MCF 10A (cell line): ENCODE data around the gene STK32B. TPM values are rescaled to one million over a fixed set of nuclear protein-coding genes. Genes with fewer than 3 reads are reported as not detected.
"Not testable (repeated sequence)": the region's sequence is repeated elsewhere in the genome, so short reads cannot be mapped to it uniquely, and the experiment has no call there.

ENCODE experiments used
- BruUV-seq: library from RNA; stranded (reverse); fragments of 400-500 nt; replicated peaks from 2 replicates; lab custom pipeline; 2021; lab: Mats Ljungman, UMichigan
- CTCF ChIA-PET: fragments of 300-600 bp; sonication (Branson Sonifier 250); formaldehyde crosslinking; extraction: SDS; loops from one replicate; lab custom pipeline; 2021; ENCODE audit warnings: antibody characterized with exemption, inconsistent platforms; lab: Yijun Ruan, JAX
- POLR2A ChIA-PET: fragments of 300-600, 350-650 bp; sonication (Branson Sonifier 250); formaldehyde crosslinking; extraction: SDS; loops from one replicate; lab custom pipeline; 2020; ENCODE audit warnings: antibody characterized with exemption, inconsistent platforms; lab: Yijun Ruan, JAX
- DNase-seq: peaks from one replicate; pipeline ENCODE4 v3.0.0-alpha.2; 2018; ENCODE audit not compliant: unreplicated experiment
- H3K27ac Mint-ChIP-seq: one replicate; pipeline ENCODE4 v1.8.0; 2022; ENCODE audit warnings: mild to moderate bottlenecking, low read depth, mixed read lengths; ENCODE audit not compliant: unreplicated experiment
- H3K27me3 Mint-ChIP-seq: one replicate; pipeline ENCODE4 v1.8.0; 2022; ENCODE audit warnings: mixed read lengths; ENCODE audit not compliant: insufficient read depth, unreplicated experiment
- H3K36me3 Mint-ChIP-seq: one replicate; pipeline ENCODE4 v1.8.0; 2022; ENCODE audit warnings: mild to moderate bottlenecking, moderate library complexity, mixed read lengths; ENCODE audit not compliant: insufficient read depth, unreplicated experiment
- H3K4me1 Mint-ChIP-seq: one replicate; pipeline ENCODE4 v1.8.0; 2022; ENCODE audit warnings: mixed read lengths; ENCODE audit not compliant: insufficient read depth, unreplicated experiment
- H3K4me3 Mint-ChIP-seq: one replicate; pipeline ENCODE4 v1.8.0; 2022; ENCODE audit warnings: mild to moderate bottlenecking, moderate library complexity, mixed read lengths; ENCODE audit not compliant: unreplicated experiment
- H3K9me3 Mint-ChIP-seq: one replicate; pipeline ENCODE4 v1.8.0; 2022; ENCODE audit warnings: mixed read lengths; ENCODE audit not compliant: unreplicated experiment
- CTCF ChIP-seq: fragments of 200-600 bp; IDR thresholded peaks from one replicate; pipeline ENCODE4 v1.8.0; 2022; ENCODE audit warnings: antibody characterized with exemption, mild to moderate bottlenecking; ENCODE audit not compliant: unreplicated experiment
- intact Hi-C: fragments of 100-400 bp; cut with micrococcal nuclease; formaldehyde crosslinking; loops from 2 replicates; pipeline ENCODE4 v1.14.1; 2022
- total RNA-seq: library from RNA; stranded (reverse); gene quantifications from 2 replicates; pipeline ENCODE4 v1.2.3, GENCODE V29; 2022

The STK32B gene
- total RNA-seq, 1 experiment from 2014 or later, result not detected

GRCh38 chr4:5224340-5224739 lies 173.1 kb downstream of the STK32B start:
- no peak for DNase-seq
- ChIA-PET CTCF (interaction anchor here (0.6 kb wide), 2 partner anchors 179 to 524 kb away, joined by 3 read pairs; no protein-coding TSS in a partner anchor), POLR2A (no interaction called here)
- TF ChIP-seq CTCF, result no peak
- BruUV-seq, result no TSS peak
- H3K4me1 Mint-ChIP-seq, result no peaks in the 10 kb centered on the region
- H3K27me3 Mint-ChIP-seq, result no peaks in the 10 kb centered on the region
- H3K9me3 Mint-ChIP-seq, result peaks cover 8% of the 10 kb centered on the region
- H3K4me3 Mint-ChIP-seq, result no peak overlapping the region
- H3K27ac Mint-ChIP-seq, result no peak overlapping the region
- H3K36me3 Mint-ChIP-seq, result no peaks in the 10 kb centered on the region
- intact Hi-C loops, result no loop called here

GRCh38 chr4:5232549-5232948 lies 181.3 kb downstream of the STK32B start:
- Mint-ChIP-seq H3K4me3 (no peak overlapping the region), H3K4me1 (no peaks in the 10 kb centered on the region), H3K9me3 (peaks cover 18% of the 10 kb centered on the region), H3K27me3 (no peaks in the 10 kb centered on the region), H3K27ac (no peak overlapping the region), H3K36me3 (no peaks in the 10 kb centered on the region)
- BruUV-seq, result no TSS peak
- ChIA-PET POLR2A (no interaction called here), CTCF (interaction anchor here (0.9 kb wide), 1 partner anchor 13 kb away, joined by 3 read pairs; no protein-coding TSS in a partner anchor)
- DNase-seq, result no peak
- no peak for TF ChIP-seq CTCF
- intact Hi-C loops, result no loop called here

GRCh38 chr4:5237086-5237660 lies 185.9 kb downstream of the STK32B start:
- CTCF ChIA-PET, result interaction anchor here (0.7 kb wide), 1 partner anchor 458 kb away, joined by 3 read pairs; no protein-coding TSS in a partner anchor
- H3K4me3 Mint-ChIP-seq, result no peak overlapping the region
- no peaks in the 10 kb centered on the region for H3K27me3 Mint-ChIP-seq
- peaks cover 11% of the 10 kb centered on the region for H3K9me3 Mint-ChIP-seq
- BruUV-seq, result no TSS peak
- no peak overlapping the region for H3K27ac Mint-ChIP-seq
- no peak for TF ChIP-seq CTCF
- no peak for DNase-seq
- POLR2A ChIA-PET, result no interaction called here
- intact Hi-C loops, result no loop called here
- no peaks in the 10 kb centered on the region for H3K36me3 Mint-ChIP-seq
- H3K4me1 Mint-ChIP-seq, result no peaks in the 10 kb centered on the region

- H3K9me3 Mint-ChIP-seq, result peaks cover 8% of the 10 kb centered on the region
- no peaks in the 10 kb centered on the region for H3K27me3 Mint-ChIP-seq
- BruUV-seq, result no TSS peak
- ChIA-PET POLR2A (no interaction called here), CTCF (no interaction called here)
- no peak for TF ChIP-seq CTCF
- H3K36me3 Mint-ChIP-seq, result no peaks in the 10 kb centered on the region
- intact Hi-C loops, result no loop called here
- no peaks in the 10 kb centered on the region for H3K4me1 Mint-ChIP-seq
- H3K4me3 Mint-ChIP-seq, result no peak overlapping the region
- no peak for DNase-seq
- no peak overlapping the region for H3K27ac Mint-ChIP-seq
Observed at GRCh38 chr4:5238173-5238572, 186.9 kb downstream of the STK32B start.

GRCh38 chr4:5247061-5247460 lies 195.8 kb downstream of the STK32B start:
- CTCF ChIA-PET, result interaction anchor here (0.6 to 1.0 kb wide), 2 partner anchors 9 to 967 kb away, joined by 3 read pairs; no protein-coding TSS in a partner anchor
- H3K36me3 Mint-ChIP-seq, intact Hi-C loops, H3K9me3 Mint-ChIP-seq, BruUV-seq, DNase-seq, H3K4me3 Mint-ChIP-seq, POLR2A ChIA-PET, H3K27me3 Mint-ChIP-seq, H3K4me1 Mint-ChIP-seq, H3K27ac Mint-ChIP-seq: not testable (repeated sequence)
